IPS-11a (cell line): Measurements from ENCODE around the gene PPP2R3B.
"Not testable (repeated sequence)": the region's sequence is repeated elsewhere in the genome, so short reads cannot be mapped to it uniquely, and the experiment has no call there.

Experiments
- H3K4me3 ChIP-seq: one replicate; pipeline ENCODE4 v1.5.1; 2013; ENCODE audit warnings: low read depth, low read length, control low read depth

PPP2R3B gene

DNA sequence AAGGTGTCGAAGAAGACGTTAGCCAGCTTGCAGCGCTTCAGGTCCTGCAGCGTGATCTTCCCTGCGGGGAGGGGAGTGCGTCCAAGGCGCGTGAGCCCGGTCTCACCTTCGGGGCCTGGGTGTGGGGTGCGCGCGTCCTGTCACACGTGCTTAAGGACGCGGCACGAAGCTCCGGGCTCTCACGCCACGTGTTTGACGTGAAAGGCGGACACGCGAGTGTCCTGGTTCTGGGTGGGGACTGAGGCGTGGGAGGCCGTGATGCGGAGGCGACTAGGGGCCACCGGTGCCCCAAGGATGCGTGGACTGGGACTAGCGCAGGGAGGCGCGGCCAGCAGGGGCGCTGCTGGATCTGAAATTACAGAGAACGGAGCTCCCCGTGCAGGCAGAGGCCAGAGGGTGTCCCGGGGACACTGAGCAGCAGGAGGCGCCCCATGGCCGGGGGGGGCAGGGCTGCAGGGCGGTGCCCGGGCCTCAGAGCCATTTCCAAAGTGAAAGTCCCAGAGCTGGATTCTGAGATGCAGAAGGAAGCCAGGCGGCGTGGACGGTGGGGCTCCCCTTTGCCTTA is 47.8 kb downstream of the PPP2R3B start:
- no peak overlapping the region for H3K4me3 ChIP-seq

DNA sequence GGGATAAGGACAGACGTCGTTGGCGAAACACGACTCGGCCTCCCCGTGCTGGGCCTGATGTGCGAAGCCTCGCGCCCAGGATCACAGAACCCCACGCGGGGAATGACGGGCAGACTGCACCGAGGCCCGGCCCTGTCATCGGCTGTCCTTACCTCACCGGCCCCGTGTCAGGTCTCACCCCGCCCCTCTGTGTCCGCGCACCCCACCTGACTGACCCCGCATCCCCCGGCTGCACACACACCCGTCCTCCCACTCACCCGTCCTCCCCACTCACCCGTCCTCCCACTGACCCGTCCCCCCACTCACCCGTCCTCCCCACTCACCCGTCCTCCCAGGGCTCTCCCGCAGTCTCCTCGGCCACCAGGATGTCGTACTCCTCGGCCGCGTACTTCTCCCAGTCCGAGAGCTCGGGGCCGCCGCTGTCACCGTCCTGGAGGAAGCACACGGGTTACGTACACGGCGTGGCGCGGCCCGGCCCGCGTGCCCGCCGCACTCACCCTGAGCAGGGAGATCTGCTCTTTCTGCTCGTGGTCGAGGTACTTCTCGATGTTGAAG is 48.3 kb downstream of the PPP2R3B start:
- no peak overlapping the region for H3K4me3 ChIP-seq

DNA sequence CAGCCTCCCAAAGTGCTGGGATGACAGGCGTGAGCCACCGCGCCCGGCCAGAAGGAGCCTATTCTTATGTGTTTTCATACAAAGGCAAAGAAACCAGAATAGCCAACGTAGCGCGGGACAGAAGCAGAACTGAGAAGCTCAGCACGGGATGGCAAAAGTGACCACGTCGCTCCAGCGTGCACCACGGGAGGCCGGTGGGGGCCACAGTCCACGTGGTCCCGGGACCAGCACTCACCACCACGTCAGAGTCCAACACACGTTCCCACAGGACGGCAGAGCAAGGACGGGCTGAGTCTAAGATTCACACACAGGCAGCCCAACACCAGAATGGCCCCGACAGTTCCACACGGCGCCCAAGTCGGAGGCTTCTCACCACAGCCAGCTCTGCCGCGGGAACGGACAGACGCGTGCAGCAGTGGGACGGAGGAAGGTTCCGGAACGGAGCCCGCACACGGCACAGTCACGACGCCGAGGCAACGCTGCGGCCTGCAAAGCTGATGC is 49.3 kb downstream of the PPP2R3B start:
- H3K4me3 ChIP-seq = no peak overlapping the region

DNA sequence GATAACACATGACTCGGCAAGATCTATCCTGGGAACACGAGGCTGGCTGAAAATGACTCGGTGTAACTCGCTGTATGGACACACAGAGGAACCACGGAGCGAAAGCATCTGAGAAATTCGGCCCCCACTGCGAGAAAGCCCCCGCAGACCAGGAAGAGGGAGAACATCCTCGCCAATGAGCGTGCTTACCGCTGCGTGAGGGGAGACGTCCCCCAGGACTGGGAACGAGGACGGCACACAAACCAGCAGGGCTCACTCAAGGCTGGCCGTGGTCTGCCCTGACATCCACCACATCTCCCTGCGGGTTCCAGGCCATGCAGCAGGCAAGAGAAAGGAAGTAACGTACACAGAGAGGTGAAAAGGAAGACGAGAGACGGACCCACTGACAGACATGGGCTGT is 50.5 kb downstream of the PPP2R3B start:
- no peak overlapping the region for H3K4me3 ChIP-seq

DNA sequence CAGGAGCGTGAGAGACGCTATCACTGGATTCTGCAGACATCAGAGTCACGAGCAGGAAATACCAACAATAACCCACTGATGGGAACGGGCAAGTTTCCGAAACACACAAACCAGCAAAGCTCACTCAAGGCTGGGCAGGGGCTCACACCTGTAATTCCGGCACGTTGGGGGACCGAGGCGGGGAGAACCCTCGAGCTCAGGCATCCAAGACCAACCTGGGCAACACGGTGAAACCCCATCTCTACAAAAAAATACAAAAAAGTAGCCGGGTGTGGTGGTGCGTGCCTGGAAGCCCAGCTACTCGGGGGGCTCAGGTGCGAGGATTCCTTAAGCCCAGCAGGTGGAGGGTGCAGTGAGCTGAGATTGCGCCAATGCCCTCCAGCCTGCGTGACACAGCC is 51.0 kb downstream of the PPP2R3B start:
- H3K4me3 ChIP-seq = no peak overlapping the region

DNA sequence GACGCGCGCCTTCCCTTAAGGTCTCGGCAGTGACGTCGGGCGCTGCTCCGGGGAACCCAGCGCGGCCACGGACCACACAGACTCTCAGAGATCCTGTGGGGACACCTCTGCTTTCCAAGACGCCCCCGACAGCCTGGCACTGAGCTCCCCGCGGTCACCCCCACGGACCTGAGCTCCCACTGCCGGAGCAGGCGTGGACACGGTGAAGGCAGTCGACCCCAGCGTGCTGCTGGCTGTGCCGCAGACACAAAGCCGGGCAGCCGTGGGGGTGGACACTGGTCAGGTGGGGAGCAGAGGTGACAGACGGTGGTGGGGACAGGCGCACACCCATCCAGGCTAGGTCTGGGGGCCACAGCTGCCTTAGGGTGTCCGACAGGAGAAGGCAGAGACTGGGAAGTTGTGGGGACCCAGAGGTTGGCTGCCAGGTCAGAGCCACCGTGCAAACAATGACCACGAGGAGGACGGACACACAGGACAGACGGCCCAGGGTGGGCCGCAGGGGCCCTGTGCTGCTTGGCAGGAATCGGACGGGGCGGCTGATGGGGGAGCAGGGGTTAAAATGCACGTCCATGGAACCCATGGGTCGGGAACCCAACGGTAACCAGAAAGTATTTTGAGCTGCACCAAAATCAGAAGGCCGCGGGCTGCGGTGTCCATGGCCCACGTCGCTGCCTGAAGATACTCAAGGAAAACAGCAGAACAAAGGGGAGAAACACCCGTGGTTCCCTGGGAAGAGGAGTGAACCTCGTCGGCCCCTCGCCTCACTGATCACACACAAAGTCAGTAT is 51.5 kb downstream of the PPP2R3B start:
- no peak overlapping the region for H3K4me3 ChIP-seq

DNA sequence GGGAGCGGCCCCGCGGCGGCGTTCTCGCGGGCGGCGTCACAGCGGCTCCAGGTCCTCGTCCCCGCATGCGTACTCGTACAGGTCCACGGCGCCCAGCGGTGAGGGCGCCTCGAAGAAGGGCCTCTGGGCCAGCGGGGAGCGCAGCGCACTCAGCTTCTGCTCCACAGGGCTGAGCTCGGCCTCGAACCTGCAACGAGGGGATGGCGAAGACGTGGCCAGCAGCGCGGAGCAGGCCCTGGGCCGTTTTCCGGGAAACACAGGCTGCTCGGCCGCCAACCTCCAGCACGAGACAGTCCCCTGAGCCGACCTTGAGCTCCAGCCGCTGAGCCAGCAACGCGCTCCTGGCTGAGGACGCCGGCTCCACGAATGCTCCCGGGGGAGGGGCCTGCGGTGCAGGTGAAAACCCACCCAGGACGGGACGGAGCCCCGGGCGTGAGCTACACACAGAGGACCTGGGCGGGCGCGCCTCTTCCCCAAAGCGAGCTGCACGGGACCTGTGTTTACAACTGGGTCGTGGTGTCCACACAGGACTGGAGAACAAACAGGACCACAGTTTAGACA is 52.3 kb downstream of the PPP2R3B start:
- no peak overlapping the region for H3K4me3 ChIP-seq

DNA sequence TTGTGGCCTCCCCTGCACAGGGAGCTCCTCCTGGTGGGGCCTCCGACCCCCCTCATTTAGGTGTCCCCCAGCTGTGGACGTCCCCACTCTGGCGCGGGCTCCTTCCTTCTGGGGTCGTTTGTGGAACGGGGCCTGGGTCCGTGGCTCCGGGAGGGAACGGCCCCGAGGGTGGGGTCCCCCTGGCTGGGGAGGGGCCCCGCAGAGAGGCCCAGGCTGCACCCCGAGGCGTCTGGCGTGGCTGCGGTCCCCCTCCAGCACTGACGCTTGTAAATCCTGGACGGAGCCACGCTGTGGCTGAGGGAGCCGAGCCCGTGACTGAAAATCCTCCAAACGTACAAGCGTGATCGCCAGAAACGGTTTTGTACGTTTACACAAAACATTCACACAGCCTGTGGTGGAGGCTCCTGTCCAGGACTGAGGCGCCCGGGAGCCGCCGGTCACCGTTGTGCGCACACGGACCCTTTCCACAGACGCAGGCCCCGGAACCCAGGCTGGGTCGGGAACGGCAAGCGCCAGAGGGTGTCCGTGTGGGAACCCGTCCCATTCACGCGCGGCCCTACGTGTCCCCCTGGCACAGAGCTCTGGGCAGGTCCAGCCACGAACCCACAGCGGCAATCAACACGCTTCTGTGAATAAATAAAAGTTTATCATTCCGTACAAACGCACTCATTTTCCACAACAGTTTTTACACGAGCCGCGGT is 52.9 kb downstream of the PPP2R3B start:
- H3K4me3 ChIP-seq = no peak overlapping the region

DNA sequence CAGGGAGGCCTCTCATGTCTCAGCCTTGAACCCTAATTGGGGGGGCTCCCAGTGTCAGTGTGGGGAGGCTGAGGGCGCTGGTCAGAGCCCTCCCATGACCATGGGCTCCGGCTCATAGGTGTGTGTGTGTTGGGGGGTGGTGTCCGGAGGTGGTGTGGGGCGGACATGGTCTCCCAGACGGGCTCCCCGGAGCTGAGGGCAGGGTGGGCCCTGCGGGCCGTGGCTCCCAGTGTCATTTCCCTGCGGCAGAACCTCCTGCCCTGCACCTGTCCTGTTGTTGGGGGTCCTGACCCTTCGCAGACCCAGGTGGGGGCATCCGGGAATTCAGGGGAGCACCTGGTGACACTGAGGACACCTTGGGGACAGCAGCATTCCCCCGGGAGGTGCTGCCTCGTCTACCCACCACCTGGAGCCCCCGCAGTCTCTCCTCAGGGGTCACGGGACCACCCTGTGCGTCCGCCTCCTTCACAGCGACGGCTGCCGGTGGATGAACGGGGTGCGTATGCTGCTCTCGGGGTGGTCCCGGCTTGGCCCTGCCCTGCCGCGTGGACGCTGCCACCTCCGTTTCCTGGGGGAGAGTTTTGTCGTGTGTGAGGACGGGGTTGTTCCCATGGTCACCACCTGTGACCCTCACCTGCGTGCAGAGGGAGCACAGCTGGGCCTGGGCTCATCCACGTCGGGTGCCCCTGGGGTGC is 53.6 kb downstream of the PPP2R3B start:
- no peak overlapping the region for H3K4me3 ChIP-seq

DNA sequence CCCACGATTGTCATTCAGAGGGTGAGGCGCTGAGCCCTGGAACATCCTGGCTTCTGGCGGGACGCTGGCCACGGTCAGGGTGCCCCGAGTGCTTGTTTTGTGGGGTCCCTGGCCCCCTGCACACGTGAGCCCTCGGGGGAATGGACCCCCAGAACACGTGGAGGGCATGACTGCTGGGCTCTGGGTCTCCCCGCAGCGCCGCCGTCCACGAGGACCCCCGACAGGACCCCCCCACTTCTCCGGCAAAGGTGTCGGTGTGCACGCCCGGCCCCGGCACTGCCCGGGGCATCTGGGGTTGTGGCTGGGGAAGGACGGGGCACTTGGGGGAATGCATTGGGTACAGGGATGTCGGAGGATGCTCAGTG is 54.2 kb downstream of the PPP2R3B start:
- H3K4me3 ChIP-seq = no peak overlapping the region

DNA sequence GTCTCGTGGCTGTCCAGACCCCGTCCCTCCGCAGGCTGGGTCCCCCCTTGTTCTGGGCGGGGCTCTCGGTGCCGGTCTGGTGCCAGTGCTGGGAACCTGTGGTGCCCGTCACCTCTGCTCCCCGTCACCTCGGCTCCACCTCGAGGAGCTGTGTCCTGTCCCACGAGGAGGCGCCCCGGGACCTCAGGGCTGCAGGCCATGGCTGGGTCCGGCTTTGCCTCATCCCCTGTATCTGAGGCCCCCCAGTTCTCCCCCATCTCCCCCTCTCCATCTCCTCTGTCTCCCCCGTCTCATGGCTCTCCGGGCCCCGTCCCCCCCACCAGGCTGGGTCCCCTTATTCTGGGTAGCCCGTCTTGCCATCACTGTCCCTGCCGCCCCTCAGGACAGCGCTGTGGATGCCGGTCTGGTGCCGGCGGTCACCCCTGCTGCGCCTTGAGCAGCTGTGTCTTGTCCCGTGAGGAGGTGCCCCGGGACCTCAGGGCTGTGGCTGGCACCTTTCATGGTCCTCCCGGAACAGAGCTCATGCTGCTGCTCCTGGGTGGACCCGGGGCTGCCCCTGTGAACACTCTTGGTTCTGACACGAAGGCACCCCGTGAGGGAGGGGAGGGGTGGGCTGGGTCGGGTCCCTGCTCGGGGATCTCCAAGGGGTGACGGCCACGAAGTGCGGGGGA is 54.7 kb downstream of the PPP2R3B start:
- H3K4me3 ChIP-seq = no peak overlapping the region

DNA sequence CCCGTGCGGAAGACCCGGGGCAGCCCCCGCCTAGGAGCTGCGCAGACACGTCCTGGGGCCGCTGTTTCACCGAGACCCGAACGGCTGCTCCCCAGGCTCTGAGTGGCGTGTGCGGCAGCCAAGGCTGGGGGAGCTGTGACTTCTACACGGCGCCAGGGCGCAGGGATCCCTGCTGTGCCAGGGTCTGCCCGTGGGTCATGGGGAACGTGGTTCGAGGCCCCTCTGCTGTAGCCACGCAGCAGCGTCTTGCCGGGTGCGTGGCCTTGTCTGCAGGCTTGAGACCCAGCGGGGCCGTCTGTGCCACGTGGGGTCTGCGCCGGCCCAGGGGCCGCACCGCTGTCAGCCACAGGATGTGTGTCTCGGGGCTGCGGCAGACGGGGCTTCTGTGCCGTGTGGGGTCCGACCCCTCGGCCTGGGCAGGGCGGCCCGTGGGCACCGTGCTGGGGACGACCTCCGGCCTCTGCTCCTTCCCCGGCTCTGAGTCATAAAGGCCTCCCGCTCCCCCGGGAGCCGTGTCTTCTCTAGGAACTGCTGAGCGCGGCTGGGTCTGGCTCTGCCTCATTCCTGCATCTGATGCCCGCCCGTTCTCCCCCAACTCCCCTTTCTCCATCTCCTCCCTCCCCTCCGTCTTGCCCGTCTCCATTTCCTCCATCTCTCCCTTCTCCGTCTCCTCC is 55.4 kb downstream of the PPP2R3B start:
- no peak overlapping the region for H3K4me3 ChIP-seq

DNA sequence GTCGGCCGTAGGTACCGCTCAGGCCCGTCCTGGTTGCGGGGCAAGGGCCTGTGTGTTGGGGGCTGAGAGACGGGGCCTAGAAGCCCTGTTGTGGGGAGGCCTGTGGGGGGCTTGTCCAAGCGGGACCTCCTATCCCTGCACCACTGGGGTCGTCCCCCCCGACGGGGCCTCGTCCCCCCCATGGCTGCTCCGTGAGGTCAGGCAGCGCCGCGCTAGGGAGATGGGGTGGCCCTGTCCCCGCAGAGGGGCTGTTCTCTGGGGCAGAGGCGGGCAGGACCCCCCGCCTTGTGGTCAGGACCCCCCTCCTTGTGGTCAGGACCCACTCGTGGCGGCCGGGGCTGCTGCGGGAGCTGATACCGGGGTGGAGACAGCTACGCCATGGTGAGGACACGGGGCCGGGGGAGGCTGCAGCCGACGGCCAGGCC is 56.0 kb downstream of the PPP2R3B start:
- H3K4me3 ChIP-seq = no peak overlapping the region

DNA sequence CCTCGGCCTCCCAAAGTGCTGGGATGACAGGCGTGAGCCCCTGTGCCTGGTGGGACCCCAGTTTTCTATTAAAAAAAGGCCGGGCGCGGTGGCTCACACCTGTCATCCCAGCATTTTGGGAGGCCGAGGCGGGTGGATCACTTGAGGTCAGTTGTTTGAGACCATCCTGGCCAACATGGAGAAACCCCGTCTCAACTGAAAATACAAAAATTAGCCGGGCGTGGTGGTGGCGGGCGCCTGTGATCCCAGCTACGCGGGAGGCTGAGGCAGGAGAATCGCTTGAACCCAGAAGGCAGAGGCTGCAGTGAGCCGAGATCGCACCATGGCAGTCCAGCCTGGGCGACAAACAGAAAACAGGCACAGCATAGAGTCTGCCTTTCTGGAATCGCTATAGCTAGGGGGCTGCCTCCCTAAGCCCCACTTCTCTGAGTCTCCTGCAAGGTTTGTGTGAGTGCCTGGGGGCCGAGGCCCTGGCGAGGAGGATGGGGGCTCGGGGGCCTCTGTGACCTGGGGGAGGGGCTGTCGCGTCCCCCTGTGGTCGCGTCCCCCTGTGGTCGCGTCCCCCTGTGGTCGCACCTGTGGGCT is 56.5 kb downstream of the PPP2R3B start:
- not testable (repeated sequence) for H3K4me3 ChIP-seq

DNA sequence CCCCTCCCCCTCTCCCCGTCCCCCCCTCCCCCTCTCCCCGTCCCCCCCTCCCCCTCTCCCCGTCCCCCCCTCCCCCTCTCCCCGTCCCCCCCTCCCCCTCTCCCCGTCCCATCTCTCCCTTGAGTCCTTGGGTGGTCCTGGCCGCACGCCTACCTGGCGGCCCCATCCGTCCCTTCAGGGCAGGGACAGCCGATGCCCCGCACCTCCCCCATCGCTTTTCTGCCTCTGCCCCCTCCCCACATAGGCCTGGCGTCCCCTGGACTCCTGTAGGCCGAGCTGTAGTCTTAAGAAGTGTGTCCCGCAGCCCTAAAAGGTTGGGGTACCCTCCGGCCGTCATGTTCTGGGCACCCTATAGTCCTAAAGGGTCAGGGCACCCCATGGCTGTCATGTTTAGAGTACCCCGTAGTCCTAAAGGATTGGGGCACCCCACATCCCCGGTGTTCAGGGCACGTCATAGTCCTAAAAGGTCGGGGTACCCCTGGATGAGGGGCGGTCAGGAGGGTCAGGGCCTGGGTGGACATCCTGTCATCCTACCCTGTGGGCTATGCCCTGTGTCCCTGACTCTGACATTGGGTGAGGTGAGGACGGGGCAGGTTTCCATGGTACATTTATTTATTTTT is 57.3 kb downstream of the PPP2R3B start:
- H3K4me3 ChIP-seq = no peak overlapping the region

DNA sequence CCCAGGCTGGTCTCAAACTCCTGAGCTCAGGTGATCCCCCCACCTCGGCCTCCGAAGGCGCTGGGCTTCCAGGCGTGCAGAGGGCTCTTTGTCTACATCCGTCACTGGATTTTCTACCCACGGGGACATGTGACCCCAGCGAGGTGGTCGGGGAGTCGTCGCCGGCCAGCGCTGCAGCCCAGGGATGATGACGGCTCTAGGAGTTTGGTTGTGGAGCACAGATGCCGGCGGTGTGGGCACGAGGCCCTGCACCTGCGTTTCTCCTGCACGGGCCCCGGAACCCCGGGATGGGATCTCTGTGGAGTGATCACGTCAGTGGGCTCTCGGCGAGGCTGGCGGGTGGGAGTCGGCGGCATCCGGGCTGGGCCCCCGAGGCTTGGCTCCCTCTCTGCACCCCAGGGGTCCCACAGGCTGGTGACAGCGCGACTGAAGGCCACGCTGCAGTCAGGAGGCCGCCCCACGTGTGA is 59.0 kb downstream of the PPP2R3B start:
- H3K4me3 ChIP-seq = no peak overlapping the region

DNA sequence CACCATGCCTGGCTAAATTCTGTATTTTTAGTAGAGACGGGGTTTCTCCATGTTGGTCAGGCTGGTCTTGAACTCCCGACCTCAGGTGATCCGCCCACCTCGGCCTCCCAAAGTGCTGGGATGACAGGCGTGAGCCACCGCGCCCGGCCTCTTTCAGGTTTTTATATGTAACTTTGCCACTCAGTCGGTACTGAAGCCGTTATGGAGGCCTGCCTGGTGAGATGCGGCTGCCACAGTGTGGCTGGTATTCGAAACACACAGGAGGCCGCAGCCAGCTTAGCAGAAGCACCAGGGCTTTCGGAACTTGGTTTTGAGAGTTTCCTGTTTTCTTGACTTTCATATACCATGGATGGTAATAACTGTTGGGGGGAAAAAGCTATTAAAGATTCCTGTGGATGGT is 62.0 kb downstream of the PPP2R3B start:
- H3K4me3 ChIP-seq = not testable (repeated sequence)

DNA sequence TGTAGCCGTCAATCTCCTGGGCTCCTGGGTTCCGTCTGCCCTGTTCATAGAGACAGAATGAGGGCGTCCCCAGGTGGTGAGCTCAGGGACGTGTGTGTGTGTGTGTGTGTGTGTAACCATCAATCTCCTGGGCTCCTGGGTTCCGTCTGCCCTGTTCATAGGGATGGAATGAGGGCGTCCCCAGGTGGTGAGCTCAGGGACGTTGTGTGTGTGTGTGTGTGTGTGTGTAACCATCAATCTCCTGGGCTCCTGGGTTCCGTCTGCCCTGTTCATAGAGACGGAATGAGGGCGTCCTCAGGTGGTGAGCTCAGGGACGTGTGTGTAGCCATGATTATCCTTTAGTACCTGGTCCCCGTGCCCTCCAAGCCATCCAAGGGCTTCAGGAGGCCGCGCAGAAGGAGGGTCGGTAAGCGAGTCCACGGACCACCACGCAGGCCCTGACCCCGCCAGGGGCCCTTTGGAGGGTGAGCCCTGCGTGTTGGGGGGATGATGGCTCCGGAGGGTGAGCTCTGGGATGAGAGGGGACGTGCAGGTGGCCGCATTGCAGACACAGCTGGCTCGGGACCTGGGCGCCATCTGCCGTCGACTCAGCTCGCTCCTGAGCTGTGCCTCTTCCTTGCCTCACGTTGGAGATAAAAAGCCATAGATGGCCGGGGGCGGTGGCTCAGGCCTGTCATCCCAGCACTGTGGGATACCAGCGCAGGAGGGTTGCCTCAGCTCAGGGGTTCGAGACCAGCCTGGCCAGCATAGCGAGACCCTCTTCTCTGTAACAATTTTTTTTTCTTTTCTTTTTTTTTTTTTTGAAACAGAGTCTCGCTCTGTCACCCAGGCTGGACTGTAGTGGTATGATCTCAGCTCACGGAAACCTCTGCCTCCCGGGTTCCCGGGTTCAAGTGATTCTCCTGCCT is 62.7 kb downstream of the PPP2R3B start:
- H3K4me3 ChIP-seq = no peak overlapping the region
